Stimulated activated CD8-positive, alpha-beta memory T cell treated with anti-CD3 and anti-CD28 coated beads, Interleukin-7, amount 100 ng/mL, for 4 hours (primary cell): ENCODE results near the gene FBXL7.

ENCODE experiments used
- DNase-seq, 2 donors: peaks; one replicate each; pipeline ENCODE4 v3.0.0-alpha.2; 2020; ENCODE audit warnings: low read depth in 2 of 2

The FBXL7 gene

DNA sequence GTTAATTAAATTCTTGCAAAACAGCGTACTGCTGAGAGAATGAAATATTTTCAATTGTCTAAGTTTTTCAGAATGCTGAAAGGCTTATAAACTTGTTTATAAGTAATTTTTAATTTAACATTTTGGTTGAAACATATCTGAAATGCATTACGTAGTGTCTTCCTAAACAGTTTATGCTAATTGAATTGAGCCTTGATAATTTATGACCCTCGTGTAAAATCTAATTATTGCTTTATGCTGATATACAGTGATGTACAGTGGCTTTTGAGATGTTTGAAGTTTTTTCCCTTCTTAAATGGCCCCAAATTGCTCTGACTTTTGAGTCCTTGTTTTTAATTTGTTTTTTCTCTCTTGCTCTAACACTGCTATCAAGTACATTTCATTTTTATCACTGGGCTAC is 262.7 kb downstream of the FBXL7 start:
- DNase-seq: no peak

- DNase-seq: no peak
These were observed 263.8 kb downstream of the FBXL7 start for GRCh38 chr5:15763754-15764153.

GRCh38 chr5:15768936-15769335 is 269.0 kb downstream of the FBXL7 start:
- no peak for DNase-seq

DNA sequence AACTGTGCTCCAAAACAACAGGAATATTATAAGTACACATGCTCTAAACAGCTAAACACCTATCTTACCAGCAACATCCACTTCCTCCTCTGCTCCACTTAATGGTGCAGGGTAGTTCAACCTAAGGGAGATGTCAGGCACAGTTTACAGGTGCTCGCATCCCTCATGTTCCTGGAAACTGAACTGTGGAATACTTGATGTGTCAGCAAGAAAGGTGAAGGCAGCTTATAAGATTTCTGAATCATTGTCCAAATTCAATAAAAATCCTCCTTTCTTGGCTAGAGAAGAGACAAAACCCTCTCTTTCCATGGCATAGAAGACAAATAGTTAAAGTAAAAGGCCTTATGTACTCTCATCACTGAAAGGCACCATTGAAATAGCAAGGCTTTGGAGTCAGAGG is 272.2 kb downstream of the FBXL7 start:
- no peak for DNase-seq

GRCh38 chr5:15774632-15775031 is 274.7 kb downstream of the FBXL7 start:
- no peak for DNase-seq

- no peak for DNase-seq
These were observed 276.4 kb downstream of the FBXL7 start for GRCh38 chr5:15776346-15776745.

- no peak for DNase-seq
These were observed 283.8 kb downstream of the FBXL7 start for GRCh38 chr5:15783734-15784133.

DNA sequence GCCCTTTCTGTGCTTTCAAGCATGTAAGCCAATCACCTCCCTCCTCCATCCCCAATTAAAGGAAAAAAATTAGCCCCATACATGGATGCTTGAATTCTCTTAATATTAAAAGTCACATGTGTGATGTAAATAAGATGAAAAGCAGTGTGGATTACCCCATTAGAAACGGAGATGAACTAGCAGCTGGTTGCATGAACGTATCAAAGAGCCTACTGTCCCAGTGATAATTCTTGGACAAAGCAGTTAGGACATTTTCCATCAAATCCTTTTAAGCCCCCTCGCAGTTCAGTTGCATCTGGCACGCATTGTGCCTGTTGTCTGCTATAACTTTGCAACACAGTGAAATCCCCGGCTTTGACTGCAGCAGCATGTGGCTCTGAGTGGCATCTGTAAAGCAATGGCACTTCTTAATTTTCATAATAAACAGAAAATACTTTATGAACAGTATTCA is 285.6 kb downstream of the FBXL7 start:
- no peak for DNase-seq

DNA sequence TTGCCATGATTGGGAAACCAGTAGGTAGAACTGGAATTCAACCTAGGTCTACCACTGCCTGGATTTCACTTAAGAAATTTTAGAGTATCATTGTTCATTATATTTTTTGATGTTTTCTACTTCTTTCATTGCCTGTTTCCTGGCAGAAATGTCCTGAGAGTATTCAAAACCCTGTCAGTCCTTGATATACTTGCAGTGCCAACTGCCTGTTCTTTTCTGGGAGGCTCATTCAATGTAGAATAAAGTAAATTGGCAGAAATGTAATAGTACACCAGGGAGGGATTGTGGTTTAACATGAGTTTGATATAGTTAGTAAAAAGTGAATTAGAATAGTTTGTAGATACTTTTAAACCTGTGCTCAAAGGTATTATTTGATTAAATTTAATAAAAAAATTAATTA is 286.3 kb downstream of the FBXL7 start:
- DNase-seq: no peak

- DNase-seq: no peak
These were observed 286.9 kb downstream of the FBXL7 start for GRCh38 chr5:15786884-15787283.

GRCh38 chr5:15787681-15788080 is 287.7 kb downstream of the FBXL7 start:
- DNase-seq: no peak

- no peak for DNase-seq
These were observed 289.7 kb downstream of the FBXL7 start for GRCh38 chr5:15789642-15790041.

DNA sequence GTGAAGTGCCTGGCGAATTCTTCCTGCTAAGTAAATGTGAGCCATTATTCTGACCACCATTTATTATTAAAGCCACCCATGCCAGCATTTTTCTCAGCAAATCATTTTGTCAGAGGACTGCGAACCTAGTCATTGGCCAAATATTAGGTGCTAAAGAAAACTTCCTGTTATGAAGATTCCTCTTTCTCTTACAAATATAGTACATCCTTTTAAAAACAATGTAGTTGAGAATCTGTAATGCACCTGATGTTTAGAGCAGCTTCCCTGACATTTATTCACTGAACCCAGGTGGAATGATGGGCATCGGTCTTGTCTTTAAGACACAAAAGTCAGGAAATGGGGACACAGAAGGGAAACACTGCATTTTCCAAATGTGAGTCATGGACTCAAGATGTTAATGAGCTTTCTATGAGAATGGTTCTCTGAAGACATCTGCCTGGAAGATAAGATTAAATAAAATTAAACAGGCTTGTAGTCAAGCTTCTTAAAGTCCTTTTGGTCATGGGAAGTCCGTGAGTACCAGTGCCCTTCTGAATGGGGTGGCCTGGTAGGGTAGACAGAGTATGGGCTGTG is 290.6 kb downstream of the FBXL7 start:
- no peak for DNase-seq

- no peak for DNase-seq
These were observed 291.3 kb downstream of the FBXL7 start for GRCh38 chr5:15791274-15791673.

GRCh38 chr5:15791859-15792258 is 291.9 kb downstream of the FBXL7 start:
- DNase-seq: no peak

GRCh38 chr5:15794052-15794985 is 294.3 kb downstream of the FBXL7 start:
- DNase-seq: no peak

DNA sequence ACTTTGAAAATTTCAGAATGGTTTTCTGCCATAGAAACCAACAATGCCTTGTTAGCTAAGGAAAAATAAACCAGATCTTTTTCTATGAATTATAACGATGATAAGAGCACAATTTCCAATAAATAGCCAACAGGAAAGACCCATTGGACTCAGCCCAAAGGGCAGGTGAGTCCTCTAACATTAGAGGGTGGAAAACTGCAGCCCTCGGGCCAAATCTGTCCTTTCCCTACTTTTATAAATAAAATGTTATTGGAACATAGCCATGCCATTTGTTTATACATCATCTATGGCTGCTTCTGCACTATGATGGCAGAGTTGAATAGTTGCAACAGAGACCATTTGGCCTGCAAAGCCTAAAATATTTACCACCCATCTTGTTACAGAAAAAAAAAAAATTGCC is 296.1 kb downstream of the FBXL7 start:
- DNase-seq: no peak

- no peak for DNase-seq
These were observed 296.6 kb downstream of the FBXL7 start for GRCh38 chr5:15796557-15796956.

GRCh38 chr5:15797116-15797515 is 297.1 kb downstream of the FBXL7 start:
- no peak for DNase-seq

- no peak for DNase-seq
These were observed 298.0 kb downstream of the FBXL7 start for GRCh38 chr5:15798006-15798405.

DNA sequence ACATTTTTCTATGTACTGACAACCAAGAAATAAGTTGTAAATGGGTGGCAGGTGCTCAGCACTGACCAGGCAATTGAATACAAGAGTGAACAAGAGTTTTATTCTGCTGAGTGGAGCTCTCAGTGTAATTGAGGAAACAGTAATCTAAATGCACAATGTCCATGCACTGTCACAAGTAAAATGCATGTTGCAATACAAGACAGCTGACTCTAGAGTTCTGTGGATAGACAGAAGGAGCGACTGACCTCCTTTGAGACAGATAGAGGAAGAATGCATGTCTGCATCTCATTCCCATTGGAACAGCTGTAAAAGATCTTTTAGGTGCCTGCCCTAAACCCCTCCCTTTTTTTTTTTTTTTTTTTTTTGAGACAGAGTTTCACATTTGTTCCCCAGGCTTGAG is 299.0 kb downstream of the FBXL7 start:
- DNase-seq: no peak

- no peak for DNase-seq
These were observed 299.6 kb downstream of the FBXL7 start for GRCh38 chr5:15799612-15800011.

- DNase-seq: no peak
These were observed 303.3 kb downstream of the FBXL7 start for GRCh38 chr5:15803280-15803679.
